Breast epithelium (tissue), 3 donors: ENCODE data around the gene TLX1.

ENCODE experiments used
- CTCF ChIP-seq, 3 donors: fragments of 450-650 bp; IDR thresholded peaks; one replicate each; pipeline ENCODE4 v1.5.1; 2016 to 2017; ENCODE audit warnings: antibody characterized with exemption in 3 of 3, mild to moderate bottlenecking in 3 of 3, moderate library complexity in 3 of 3
- POLR2A ChIP-seq: fragments of 450-650 bp; IDR thresholded peaks from one replicate; pipeline ENCODE4 v1.6.1; 2016; ENCODE audit warnings: antibody characterized with exemption, mild to moderate bottlenecking, moderate library complexity

DNA sequence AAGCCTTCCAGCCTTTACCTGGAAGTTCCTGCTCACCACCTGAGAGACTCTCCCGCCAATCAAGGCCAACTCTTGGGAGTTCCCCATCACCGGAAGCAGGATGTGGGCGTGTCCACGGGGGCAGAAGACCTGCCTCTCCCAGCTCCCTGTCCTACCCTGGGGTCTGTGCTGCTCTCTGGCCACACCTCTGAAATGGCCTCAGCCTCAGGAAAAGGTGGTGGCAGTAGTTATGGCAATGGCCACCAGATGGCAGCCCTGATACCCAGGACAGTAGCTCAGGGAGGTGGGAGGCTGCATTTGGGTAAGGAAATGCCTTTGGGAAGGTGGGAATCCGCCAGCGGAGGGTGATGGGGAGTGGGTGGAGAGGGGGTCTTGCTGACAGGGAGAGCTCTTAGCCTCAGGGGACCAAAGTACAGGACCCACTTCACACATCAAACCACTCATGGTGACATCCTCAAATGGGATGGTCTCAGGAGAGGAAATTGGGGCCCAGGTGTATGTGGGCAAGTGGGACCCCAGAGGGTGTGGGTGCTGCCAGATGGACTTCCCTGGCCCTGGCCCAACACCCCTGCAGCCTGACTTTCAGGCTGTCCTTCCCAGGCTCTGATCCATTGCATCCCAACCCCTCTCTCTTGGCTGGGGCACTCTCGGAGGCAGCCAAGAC, 35.4 kb upstream of the TLX1 start:
- TF ChIP-seq POLR2A (no peak), CTCF (IDR thresholded peaks at IDR 0.05) (peak in 2 of 3 donors; percentile 61 to 78)
